ENCODE results near the gene PRICKLE4.
"Not testable (repeated sequence)": the region's sequence is repeated elsewhere in the genome, so short reads cannot be mapped to it uniquely, and the experiment has no call there.

Gene PRICKLE4

GRCh38 chr6:41763470-41763869 is 17.1 kb upstream of the PRICKLE4 start:
- H4K20me1 ChIP-seq (ENCODE audit: insufficient read depth, low read length), result no peaks in the 10 kb centered on the region
- H3K4me2 ChIP-seq (ENCODE audit: low read depth, low read length), result no peak overlapping the region
- no peaks in the 10 kb centered on the region for H3K9me3 ChIP-seq (replicated peaks; ENCODE audit: insufficient read depth, low read length)
- H3K4me3 ChIP-seq (ENCODE audit: low read length), result no peak overlapping the region
- peaks cover 5% of the 10 kb centered on the region; the same call in 1 of the 2 replicates for H3K4me1 ChIP-seq (ENCODE audit: low read length)
- 0 out of 2 replicates have a peak, but pooled peaks cover 3% of the 10 kb centered on the region for H3K27me3 ChIP-seq (replicated peaks; ENCODE audit: insufficient read depth, low read length)
- TF ChIP-seq EZH2phosphoT487 (IDR thresholded peaks at IDR 0.05; ENCODE audit: low read length) (no peak), CTCF (IDR thresholded peaks at IDR 0.05; ENCODE audit: low read length) (no peak), EZH2 (optimal IDR thresholded peaks at IDR 0.05; ENCODE audit: low read depth, low read length) (no peak)
- no peak for DNase-seq
- no peak overlapping the region for H2AFZ ChIP-seq (ENCODE audit: low read length)
- H3K27ac ChIP-seq (ENCODE audit: low read length), result no peak overlapping the region
- H3K9me2 ChIP-seq (replicated peaks; ENCODE audit: insufficient read depth, low read length), result no peaks in the 10 kb centered on the region
- no peak overlapping the region for H3K9ac ChIP-seq (ENCODE audit: low read length)
- H3F3A ChIP-seq (ENCODE audit: insufficient read depth, low read length), result no peaks in the 10 kb centered on the region
- no peaks in the 10 kb centered on the region for H3K36me3 ChIP-seq (replicated peaks; ENCODE audit: insufficient read depth, low read length)
- H3K79me2 ChIP-seq (ENCODE audit: low read length), result no peaks in the 10 kb centered on the region

- H3K27ac ChIP-seq (ENCODE audit: low read length); DNase-seq; H2AFZ ChIP-seq (ENCODE audit: low read length); H3K4me2 ChIP-seq (ENCODE audit: low read depth, low read length); H3K79me2 ChIP-seq (ENCODE audit: low read length); H3F3A ChIP-seq (ENCODE audit: insufficient read depth, low read length); H3K4me3 ChIP-seq (ENCODE audit: low read length); H3K9ac ChIP-seq (ENCODE audit: low read length); H3K27me3 ChIP-seq (replicated peaks; ENCODE audit: insufficient read depth, low read length); H4K20me1 ChIP-seq (ENCODE audit: insufficient read depth, low read length); H3K36me3 ChIP-seq (replicated peaks; ENCODE audit: insufficient read depth, low read length); H3K9me2 ChIP-seq (replicated peaks; ENCODE audit: insufficient read depth, low read length); H3K9me3 ChIP-seq (replicated peaks; ENCODE audit: insufficient read depth, low read length): not testable (repeated sequence)
- H3K4me1 ChIP-seq (ENCODE audit: low read length), result peaks cover 14% of the 10 kb centered on the region
These were observed 14.4 kb upstream of the PRICKLE4 start for GRCh38 chr6:41766043-41766664.

GRCh38 chr6:41767112-41767833 is 13.3 kb upstream of the PRICKLE4 start:
- H3K79me2 ChIP-seq (ENCODE audit: low read length), result no peaks in the 10 kb centered on the region
- no peak overlapping the region for H2AFZ ChIP-seq (ENCODE audit: low read length)
- H3K4me2 ChIP-seq (ENCODE audit: low read depth, low read length), result no peak overlapping the region
- no peaks in the 10 kb centered on the region for H4K20me1 ChIP-seq (ENCODE audit: insufficient read depth, low read length)
- H3K4me3 ChIP-seq (ENCODE audit: low read length), result no peak overlapping the region
- TF ChIP-seq EZH2 (optimal IDR thresholded peaks at IDR 0.05; ENCODE audit: low read depth, low read length) (no peak), EZH2phosphoT487 (IDR thresholded peaks at IDR 0.05; ENCODE audit: low read length) (no peak), CTCF (IDR thresholded peaks at IDR 0.05; ENCODE audit: low read length) (no peak)
- no peaks in the 10 kb centered on the region for H3K9me2 ChIP-seq (replicated peaks; ENCODE audit: insufficient read depth, low read length)
- H3K4me1 ChIP-seq (ENCODE audit: low read length), result peaks cover 14% of the 10 kb centered on the region
- H3K9ac ChIP-seq (ENCODE audit: low read length), result no peak overlapping the region
- no peaks in the 10 kb centered on the region for H3F3A ChIP-seq (ENCODE audit: insufficient read depth, low read length)
- no peak for DNase-seq
- H3K9me3 ChIP-seq (replicated peaks; ENCODE audit: insufficient read depth, low read length), result no peaks in the 10 kb centered on the region
- no peaks in the 10 kb centered on the region for H3K36me3 ChIP-seq (replicated peaks; ENCODE audit: insufficient read depth, low read length)
- no peaks in the 10 kb centered on the region for H3K27me3 ChIP-seq (replicated peaks; ENCODE audit: insufficient read depth, low read length)
- H3K27ac ChIP-seq (ENCODE audit: low read length), result no peak overlapping the region
